Right lobe of liver (tissue), 6 donors: ENCODE results near the gene FBLN1. TPM values are rescaled to one million over a fixed set of nuclear protein-coding genes. Genes with fewer than 3 reads are reported as not detected.

Source experiments
- ATAC-seq, 4 donors: fragments of 200-7000 bp; cut with Tn5 transposase; one replicate each; pipeline ENCODE4 v1.9.1; 2020; ENCODE audit warnings: mild to moderate bottlenecking in 4 of 4, moderate library complexity in 4 of 4
- DNase-seq, 3 donors: peaks; one replicate each; pipeline ENCODE4 v3.0.0-alpha.2; 2020
- H3K27ac ChIP-seq, 3 donors: fragments of 200-600 bp; one replicate each; pipeline ENCODE4 v1.8.0; 2022
- H3K27me3 ChIP-seq, 2 donors: fragments of 200-600 bp; one replicate each; pipeline ENCODE4 v1.8.0; 2022
- H3K36me3 ChIP-seq, 4 donors: fragments of 200-600 bp; sonication (generic) in 1 of 4; one replicate each; pipeline versions ENCODE4 v1.5.1 to v1.8.0; 2017 to 2022; ENCODE audit warnings: control low read depth in 1 of 4
- H3K4me1 ChIP-seq, 4 donors: fragments of 200-600 bp; sonication (generic) in 1 of 4; one replicate each; pipeline versions ENCODE4 v1.5.1 to v1.8.0; 2017 to 2022; ENCODE audit warnings: control low read depth in 1 of 4
- H3K4me3 ChIP-seq, 3 donors: fragments of 200-600 bp; one replicate each; pipeline ENCODE4 v1.8.0; 2022
- H3K9me3 ChIP-seq, 4 donors: fragments of 200-600 bp; sonication (generic) in 1 of 4; one replicate each; pipeline versions ENCODE4 v1.5.1 to v1.8.0; 2017 to 2022; ENCODE audit warnings: control low read depth in 1 of 4
- CTCF ChIP-seq, 4 donors: fragments of 200-600 bp in 3 of 4; fragments of 450-650 bp in 1 of 4; IDR thresholded peaks; one replicate each; pipeline versions ENCODE4 v1.5.1 to v1.8.0; 2016 to 2022; ENCODE audit warnings: antibody characterized with exemption in 4 of 4, mild to moderate bottlenecking in 2 of 4
- POLR2A ChIP-seq: fragments of 450-650 bp; IDR thresholded peaks from one replicate; pipeline ENCODE4 v1.6.1; 2017; ENCODE audit warnings: antibody characterized with exemption, mild to moderate bottlenecking
- WGBS: methylation state at CpG from one replicate; pipeline ENCODE4 v1.1.6; 2018; ENCODE audit warnings: low coverage, low lambda C conversion rate; ENCODE audit not compliant: insufficient coverage; ENCODE audit errors: missing lambda C conversion rate; 5-methylcytosine and 5-hydroxymethylcytosine counted together
- intact Hi-C, 2 donors: fragments of 100-400 bp; cut with DNase I; formaldehyde crosslinking; loops; one replicate each; pipeline versions ENCODE4 v1.11.2 to v1.14.1; 2022
- total RNA-seq, 6 experiments: library from RNA; depleted of rRNA in 2 of 6; stranded (reverse); fragments of >200 nt in 2 of 6; fragmentation: NEBNext Ultra II Directional in 3 of 6; extraction: Animal tissue kit (Norgen Biotek cat#: 25700) in 3 of 6; gene quantifications; one replicate each; pipeline versions ENCODE4 v1.1.0 to v1.2.4, GENCODE V29; 2016 to 2023
- donor health status: DM: no; HTN: yes; CAD: no.
- donor health status: DM: no; HTN: no; CAD: no.
- donor health status: DM: no; HTN: no; CAD: no.
- donor health status: DM: no; HTN: yes; CAD: no.
- donor health status: DM: no; HTN: yes; CAD: no.

FBLN1 gene
- total RNA-seq, 6 experiments from 2014 or later, result 1.6 to 6.6 (median 3.4) TPM

GRCh38 chr22:45537734-45538181 lies 35.1 kb downstream of the FBLN1 start:
- Histone ChIP-seq H3K4me3 (no peak overlapping the region), H3K36me3 (no peaks in the 10 kb centered on the region), H3K27ac (no peak overlapping the region), H3K4me1 (no peaks in the 10 kb centered on the region), H3K9me3 (no peaks in the 10 kb centered on the region), H3K27me3 (no peaks in the 10 kb centered on the region)
- ATAC-seq (no peak), DNase-seq (no peak)
- intact Hi-C loops, result no loop called here
- TF ChIP-seq POLR2A (no peak), CTCF (IDR thresholded peaks at IDR 0.05) (no peak)
- no CpG with 5 or more reads among the region's 15 CpGs for WGBS

- H3K4me3 ChIP-seq, result no peak overlapping the region
- no peaks in the 10 kb centered on the region for H3K36me3 ChIP-seq
- intact Hi-C loops, result no loop called here
- DNase-seq, result no peak
- H3K9me3 ChIP-seq, result no peaks in the 10 kb centered on the region
- H3K4me1 ChIP-seq, result no peaks in the 10 kb centered on the region
- H3K27ac ChIP-seq, result no peak overlapping the region
- 54% methylated on average over 4 of the region's 4 CpGs for WGBS
- no peaks in the 10 kb centered on the region for H3K27me3 ChIP-seq
- no peak for TF ChIP-seq POLR2A
- no peak for TF ChIP-seq CTCF (IDR thresholded peaks at IDR 0.05)
- ATAC-seq, result no peak
Measured at GRCh38 chr22:45538281-45538680, 35.6 kb downstream of the FBLN1 start.

- H3K36me3 ChIP-seq, result no peaks in the 10 kb centered on the region
- DNase-seq, result no peak
- WGBS, result 81% methylated on average over 3 of the region's 8 CpGs
- intact Hi-C loops, result no loop called here
- TF ChIP-seq POLR2A (no peak), CTCF (IDR thresholded peaks at IDR 0.05) (no peak)
- no peaks in the 10 kb centered on the region for H3K27me3 ChIP-seq
- no peak overlapping the region for H3K4me3 ChIP-seq
- H3K9me3 ChIP-seq, result no peaks in the 10 kb centered on the region
- H3K4me1 ChIP-seq, result no peaks in the 10 kb centered on the region
- no peak for ATAC-seq
- no peak overlapping the region for H3K27ac ChIP-seq
Measured at GRCh38 chr22:45540122-45540521, 37.4 kb downstream of the FBLN1 start.

- DNase-seq (no peak), ATAC-seq (no peak)
- H3K4me3 ChIP-seq, result no peak overlapping the region
- H3K36me3 ChIP-seq, result no peaks in the 10 kb centered on the region
- H3K9me3 ChIP-seq, result no peaks in the 10 kb centered on the region
- H3K4me1 ChIP-seq, result no peaks in the 10 kb centered on the region
- no peak overlapping the region for H3K27ac ChIP-seq
- no peaks in the 10 kb centered on the region for H3K27me3 ChIP-seq
- TF ChIP-seq CTCF (IDR thresholded peaks at IDR 0.05) (no peak), POLR2A (no peak)
- intact Hi-C loops, result no loop called here
- WGBS, result 69% methylated on average over 4 of the region's 7 CpGs
Measured at GRCh38 chr22:45541382-45541979, 38.8 kb downstream of the FBLN1 start.
